ENCODE data around the gene PTPN6.

- TF ChIP-seq CTCF (IDR thresholded peaks at IDR 0.05) (no peak), POLR2AphosphoS5 (IDR thresholded peaks at IDR 0.05) (no peak)
Observed at GRCh38 chr12:6956021-6956727, 5.0 kb downstream of the PTPN6 start.
